Endothelial cell of umbilical vein (primary cell): Measurements from ENCODE around the gene COX8A. TPM values are rescaled to one million over a fixed set of nuclear protein-coding genes. Genes with fewer than 3 reads are reported as not detected.

Experiments used
- BruUV-seq: library from RNA; stranded (reverse); fragments of 400-500 nt; replicated peaks from 2 replicates; lab custom pipeline; 2021; lab: Mats Ljungman, UMichigan
- CTCF ChIA-PET: fragments of 300-600, 350-600 bp; sonication (Branson Sonifier 250); formaldehyde crosslinking; loops from one replicate; lab custom pipeline; 2021; ENCODE audit warnings: antibody characterized with exemption, inconsistent platforms; lab: Charles Lee
- POLR2A ChIA-PET: fragments of 300-600, 350-600 bp; sonication (Branson Sonifier 250); formaldehyde crosslinking; loops from one replicate; lab custom pipeline; 2021; ENCODE audit warnings: antibody characterized with exemption, inconsistent platforms; lab: Charles Lee
- DNase-seq: peaks from one replicate; pipeline ENCODE4 v3.0.0-alpha.2; 2011; ENCODE audit warnings: low read depth, low spot score
- FAIRE-seq: peaks from 2 replicates; lab custom pipeline; 2011; peaks lifted over from hg19 to GRCh38; lab: Jason Lieb, UNC
- H2AFZ ChIP-seq: 2 replicates; pipeline ENCODE4 v1.6.0; 2012; ENCODE audit warnings: low read depth, low read length, control low read depth, inconsistent platforms
- H3K27ac ChIP-seq: 2 replicates; pipeline ENCODE4 v1.5.1; 2011; ENCODE audit warnings: low read depth, mild to moderate bottlenecking, control low read depth, low read length, moderate library complexity; ENCODE audit not compliant: insufficient read depth
- H3K27me3 ChIP-seq, 2 experiments: 2 replicates each; pipeline versions ENCODE4 v1.6.0 to v1.6.1; 2011; ENCODE audit warnings: low read length in 2 of 2, mixed read lengths in 1 of 2; ENCODE audit not compliant: control insufficient read depth in 2 of 2, insufficient read depth in 2 of 2
- H3K36me3 ChIP-seq, 2 experiments: 2 replicates in 1 of 2; 3 replicates in 1 of 2; pipeline ENCODE4 v1.5.1; 2011; ENCODE audit warnings: low read length in 2 of 2, mild to moderate bottlenecking in 1 of 2, moderate library complexity in 1 of 2; ENCODE audit not compliant: control insufficient read depth in 2 of 2, insufficient read depth in 2 of 2; ENCODE audit errors: extremely low read depth in 1 of 2
- H3K4me1 ChIP-seq: 3 replicates; pipeline ENCODE4 v1.5.1; 2011; ENCODE audit warnings: mild to moderate bottlenecking, low read length; ENCODE audit not compliant: control insufficient read depth, insufficient read depth; ENCODE audit errors: extremely low read depth
- H3K4me2 ChIP-seq: 2 replicates; pipeline ENCODE4 v1.6.1; 2011; ENCODE audit warnings: low read length, control low read depth, mixed read lengths; ENCODE audit not compliant: insufficient read depth
- H3K4me3 ChIP-seq, 3 experiments: fragments of 200-600 bp in 1 of 3; sonication (generic), shearing (Covaris generic) in 1 of 3; replicated peaks in 1 of 3; 2 replicates each; pipeline ENCODE4 v1.5.1; 2011 to 2016; ENCODE audit warnings: control low read depth in 3 of 3, low read length in 3 of 3, mild to moderate bottlenecking in 2 of 3, inconsistent platforms in 1 of 3, low read depth in 1 of 3, moderate library complexity in 1 of 3; ENCODE audit not compliant: insufficient read depth in 1 of 3
- H3K79me2 ChIP-seq: 2 replicates; pipeline ENCODE4 v1.6.0; 2012; ENCODE audit warnings: low read length, inconsistent platforms; ENCODE audit not compliant: control insufficient read depth, insufficient read depth
- H3K9ac ChIP-seq: replicated peaks from 2 replicates; pipeline ENCODE3; 2011; ENCODE audit warnings: low read length, control low read depth; ENCODE audit not compliant: insufficient read depth; ENCODE audit errors: extremely low read depth
- H3K9me1 ChIP-seq: replicated peaks from 3 replicates; pipeline ENCODE4 v1.6.0; 2011; ENCODE audit warnings: mild to moderate bottlenecking, low read length; ENCODE audit not compliant: control insufficient read depth, insufficient read depth; ENCODE audit errors: extremely low read depth
- H3K9me3 ChIP-seq: replicated peaks from 2 replicates; pipeline ENCODE4 v1.5.1; 2012; ENCODE audit warnings: low read length, inconsistent platforms; ENCODE audit not compliant: control insufficient read depth, insufficient read depth
- H4K20me1 ChIP-seq: replicated peaks from 2 replicates; pipeline ENCODE3; 2011; ENCODE audit warnings: mild to moderate bottlenecking, low read length; ENCODE audit not compliant: control insufficient read depth, insufficient read depth; ENCODE audit errors: extremely low read depth
- CTCF ChIP-seq, 2 donors: IDR thresholded peaks; 1 replicate in 1 of 2; 2 replicates in 1 of 2; pipeline ENCODE4 v1.5.1; 2011; ENCODE audit warnings: low read length in 2 of 2, mild to moderate bottlenecking in 2 of 2, moderate library complexity in 2 of 2, control low read depth in 1 of 2, inconsistent platforms in 1 of 2, low read depth in 1 of 2; ENCODE audit not compliant: insufficient read depth in 1 of 2; ENCODE audit errors: extremely low read depth in 1 of 2
- EZH2 ChIP-seq: IDR thresholded peaks from 2 replicates; pipeline ENCODE4 v1.6.1; 2012; ENCODE audit warnings: borderline replicate concordance, low read depth, mild to moderate bottlenecking, moderate library complexity, low read length, inconsistent platforms; ENCODE audit not compliant: severe bottlenecking
- FOS ChIP-seq: IDR thresholded peaks from 2 replicates; pipeline ENCODE4 v1.6.1; 2011; ENCODE audit warnings: mild to moderate bottlenecking, low read length, moderate library complexity, borderline replicate concordance; ENCODE audit not compliant: insufficient read depth
- GATA2 ChIP-seq: IDR thresholded peaks from 2 replicates; pipeline ENCODE4 v1.7.0; 2011; ENCODE audit warnings: low read depth, mild to moderate bottlenecking, moderate library complexity, mixed read lengths, low read length; ENCODE audit not compliant: insufficient read length, insufficient read depth
- JUN ChIP-seq: IDR thresholded peaks from 2 replicates; pipeline ENCODE4 v1.6.1; 2011; ENCODE audit warnings: borderline replicate concordance, low read depth; ENCODE audit not compliant: insufficient read length, insufficient read depth
- MAX ChIP-seq: IDR thresholded peaks from 2 replicates; pipeline ENCODE4 v1.6.1; 2011; ENCODE audit not compliant: insufficient read depth, insufficient read length
- MYC ChIP-seq: IDR thresholded peaks from one replicate; pipeline ENCODE4 v1.6.1; 2011; ENCODE audit warnings: mild to moderate bottlenecking, low read depth, low read length
- POLR2A ChIP-seq: IDR thresholded peaks from 2 replicates; pipeline ENCODE4 v1.6.1; 2012; ENCODE audit warnings: low read depth, mild to moderate bottlenecking, control low read depth, low read length
- POLR2AphosphoS5 ChIP-seq: IDR thresholded peaks from 2 replicates; pipeline ENCODE4 v1.6.1; 2012; ENCODE audit warnings: low read depth, mild to moderate bottlenecking, control low read depth, low read length, moderate library complexity; ENCODE audit not compliant: insufficient read depth
- dilution Hi-C: fragments of 300-500 bp; cut with MboI; formaldehyde crosslinking; loops from one replicate; pipeline ENCODE4 v1.15.0; 2019; ENCODE audit warnings: low sequenced_read_pairs; ENCODE audit not compliant: extremely low pct_ligation_motif_present
- intact Hi-C: fragments of 100-400 bp; cut with micrococcal nuclease; formaldehyde crosslinking; loops from one replicate; pipeline ENCODE4 v1.10.0; 2022
- polyA plus RNA-seq, 4 experiments: library from polyadenylated mRNA; depleted of rRNA in 3 of 4; stranded (reverse) in 3 of 4; unstranded in 1 of 4; fragments of >200 nt; gene quantifications; 2 replicates each; pipeline versions ENCODE4 v1.2.1 to v1.2.3, GENCODE V29; 2011 to 2012; ENCODE audit warnings: missing spikeins in 1 of 4
- total RNA-seq: library from RNA; stranded (reverse); gene quantifications from 2 replicates; pipeline ENCODE4 v1.2.3, GENCODE V29; 2021

Gene COX8A
- total and polyA plus RNA-seq, 2 donors (not counting 3 experiments of a cell fraction or from before 2014, with no cell fraction given) = 339 to 930 TPM

GRCh38 chr11:63985812-63986155 lies 11.4 kb downstream of the COX8A start:
- TF ChIP-seq POLR2AphosphoS5 (no peak), MAX (no peak), JUN (no peak), FOS (no peak), POLR2A (no peak), CTCF (IDR thresholded peaks at IDR 0.05; ENCODE audit: extremely low read depth in 1 of 2, insufficient read depth in 1 of 2, low read depth in 1 of 2, low read length in 2 of 2) (no peak), EZH2 (no peak), MYC (no peak), GATA2 (no peak)
- no peak for FAIRE-seq
- ChIA-PET POLR2A (no interaction called here), CTCF (interaction anchor here (1.1 to 1.4 kb wide), 2 partner anchors 14 to 148 kb away, joined by 3 to 6 read pairs; no protein-coding TSS in a partner anchor)
- no peaks in the 10 kb centered on the region for H3K27me3 ChIP-seq
- H3K4me3 ChIP-seq = peak overlapping the region; percentile 71 to 99 (median 72)
- H3K9me1 ChIP-seq = no peaks in the 10 kb centered on the region
- H3K79me2 ChIP-seq = peaks cover 24% of the 10 kb centered on the region
- H3K27ac ChIP-seq = peak overlapping the region; percentile 48
- H3K4me1 ChIP-seq = peaks cover 7% of the 10 kb centered on the region
- dilution Hi-C loops (no loop called here), intact Hi-C loops (loop anchor here (1.0 kb wide), 1 partner anchor 11 kb away; the partner anchor contains the start of gene COX8A)
- H3K36me3 ChIP-seq = peaks cover 0 to 9% of the 10 kb centered on the region in 2 experiments
- H3K9me3 ChIP-seq = no peaks in the 10 kb centered on the region
- H4K20me1 ChIP-seq = no peaks in the 10 kb centered on the region
- peak overlapping the region; percentile 91 for H3K9ac ChIP-seq
- H3K4me2 ChIP-seq = peak overlapping the region; percentile 82
- TSS peak; percentile 40 for BruUV-seq
- peak overlapping the region; percentile 90 for H2AFZ ChIP-seq
- DNase-seq = no peak
